NCI-H524 treated with DMSO at 0.1 percent for 48 hours (cell line): ENCODE results near the gene ZBED6.
"Not testable (repeated sequence)": the region's sequence is repeated elsewhere in the genome, so short reads cannot be mapped to it uniquely, and the experiment has no call there.

Source experiments
- DNase-seq: peaks from one replicate; lab custom pipeline; 2025; lab: John Stamatoyannopoulos, UW

The ZBED6 gene

DNA sequence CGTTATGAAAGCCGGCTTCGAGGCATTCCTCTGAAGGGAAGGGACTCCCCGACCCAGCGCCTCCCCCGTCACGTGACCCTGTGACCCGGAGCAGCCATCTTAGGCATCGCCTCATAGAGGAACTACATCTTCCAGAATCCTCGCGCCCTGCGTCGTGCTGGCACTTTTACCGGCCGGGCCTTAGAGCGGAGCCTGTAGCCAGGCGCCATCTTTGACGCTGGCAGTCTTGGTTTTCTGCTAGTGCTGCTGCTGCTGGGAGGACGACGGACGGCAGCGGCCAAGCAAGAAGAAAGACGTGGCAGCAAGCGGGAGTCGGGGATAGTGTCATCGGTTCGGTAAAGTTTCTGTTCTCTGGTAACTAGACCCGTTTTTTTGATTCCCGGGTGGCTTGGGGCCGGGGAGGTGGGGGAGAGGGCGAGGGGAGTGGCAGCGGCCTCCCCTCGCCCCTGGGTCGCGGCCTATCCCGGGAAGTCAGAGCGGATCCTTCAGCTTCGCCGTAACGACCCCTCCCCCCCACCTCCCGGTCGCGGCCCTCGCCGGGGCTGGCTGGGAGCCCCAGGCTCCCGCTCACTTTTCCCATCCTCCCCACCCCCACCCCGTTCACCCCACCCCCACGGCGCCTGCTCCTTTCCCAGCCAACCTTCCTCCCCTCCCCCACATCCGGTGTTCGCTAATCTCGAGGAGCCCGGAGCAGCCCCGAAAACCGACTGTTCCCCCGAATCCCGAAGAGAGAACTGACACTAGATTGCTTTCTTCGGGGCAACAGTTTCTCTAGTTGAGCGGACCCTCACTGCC, at the start of gene ZBED6, which contains the start of gene ZC3H11A:
Gene ZBED6, plus strand, starts transcription at position 183 of the 795 bp plus-strand sequence. CDS start 1,900 bp downstream, outside the sequence.
Gene ZC3H11A, plus strand, starts transcription at position 183 of the 795 bp plus-strand sequence. CDS start 21,448 bp downstream, outside the sequence.
- peak; percentile 81 for DNase-seq

DNA sequence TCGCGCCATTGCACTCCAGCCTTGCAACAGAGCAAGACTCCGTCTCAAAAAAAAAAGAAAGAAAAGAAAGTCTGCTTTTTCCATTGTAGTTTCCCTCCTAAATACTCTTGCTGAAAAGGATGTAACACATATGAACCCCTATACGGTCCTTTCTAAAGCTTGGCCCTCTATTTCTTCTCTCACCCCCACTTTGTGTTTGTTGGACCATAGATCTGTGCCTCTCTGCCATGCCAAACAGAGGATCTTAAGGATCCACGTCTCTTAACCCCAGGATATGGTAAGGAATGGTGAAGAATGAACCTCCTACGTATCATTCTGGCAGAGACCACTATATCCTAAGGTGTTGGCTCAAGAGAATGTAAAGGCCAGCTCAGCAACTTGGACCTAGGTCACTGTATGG, 49.1 kb upstream of the ZBED6 start:
- DNase-seq = no peak

GRCh38 chr1:203751051-203751450, 44.4 kb upstream of the ZBED6 start:
- DNase-seq = no peak

GRCh38 chr1:203751618-203752361, 43.6 kb upstream of the ZBED6 start:
- DNase-seq = not testable (repeated sequence)

DNA sequence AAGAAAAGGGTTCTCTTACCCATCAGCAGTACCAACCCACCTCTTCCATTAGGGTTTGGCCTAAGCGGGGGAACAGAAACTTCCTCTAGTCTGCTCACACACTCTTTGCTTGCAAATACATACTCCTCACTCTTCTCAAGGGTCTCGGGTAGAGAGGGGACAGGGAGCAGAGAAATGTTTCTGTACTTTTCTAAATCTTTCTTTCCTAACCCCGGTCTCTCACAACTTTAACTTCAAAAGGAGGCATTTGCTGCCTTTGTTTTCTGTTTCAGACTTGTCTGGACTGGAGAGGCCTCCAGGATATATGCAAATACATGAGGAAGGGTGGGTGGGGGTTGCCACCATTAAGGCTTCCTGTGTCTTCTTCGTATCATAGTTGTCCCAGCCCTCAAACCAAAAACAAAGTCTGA, 41.0 kb upstream of the ZBED6 start:
- DNase-seq = no peak

DNA sequence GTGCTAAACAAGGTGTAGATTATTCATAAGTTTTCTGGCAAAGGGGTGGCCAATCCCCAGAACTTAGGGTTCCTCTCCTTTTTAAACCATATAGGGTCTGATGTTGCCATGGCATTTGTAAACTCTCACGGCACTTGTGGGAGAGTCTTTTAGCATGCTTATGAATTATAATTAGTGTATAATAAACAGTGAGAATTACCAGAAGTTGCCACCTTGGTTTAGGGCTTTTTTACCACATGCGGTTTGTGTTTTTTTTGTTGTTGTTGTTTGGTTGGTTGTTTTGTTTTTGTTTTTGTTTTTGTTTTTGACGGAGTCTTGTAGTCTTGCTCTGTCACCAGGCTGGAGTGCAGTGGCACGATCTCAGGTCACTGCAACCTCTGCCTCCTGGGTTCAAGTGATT, 39.4 kb upstream of the ZBED6 start:
- DNase-seq = no peak

GRCh38 chr1:203758749-203759148, 36.7 kb upstream of the ZBED6 start:
- DNase-seq = not testable (repeated sequence)

DNA sequence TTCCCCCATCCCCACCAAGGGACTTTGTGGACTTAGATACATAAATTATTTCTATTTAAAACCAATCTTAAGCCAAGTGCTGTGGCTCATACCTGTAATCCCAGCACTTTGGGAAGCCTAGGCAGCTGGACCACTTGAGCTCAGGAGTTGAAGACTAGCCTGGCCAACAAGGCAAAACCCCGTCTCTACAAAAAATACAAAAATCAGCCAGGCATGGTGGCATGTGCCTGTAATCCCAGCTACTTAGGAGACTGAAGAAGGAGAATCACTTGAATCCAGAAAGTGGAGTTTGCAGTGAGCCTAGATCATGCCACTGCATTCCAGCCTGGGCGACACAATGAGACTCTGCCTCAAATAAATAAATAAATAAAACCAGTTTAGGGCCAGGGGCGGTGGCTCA, 34.9 kb upstream of the ZBED6 start:
- DNase-seq = no peak

DNA sequence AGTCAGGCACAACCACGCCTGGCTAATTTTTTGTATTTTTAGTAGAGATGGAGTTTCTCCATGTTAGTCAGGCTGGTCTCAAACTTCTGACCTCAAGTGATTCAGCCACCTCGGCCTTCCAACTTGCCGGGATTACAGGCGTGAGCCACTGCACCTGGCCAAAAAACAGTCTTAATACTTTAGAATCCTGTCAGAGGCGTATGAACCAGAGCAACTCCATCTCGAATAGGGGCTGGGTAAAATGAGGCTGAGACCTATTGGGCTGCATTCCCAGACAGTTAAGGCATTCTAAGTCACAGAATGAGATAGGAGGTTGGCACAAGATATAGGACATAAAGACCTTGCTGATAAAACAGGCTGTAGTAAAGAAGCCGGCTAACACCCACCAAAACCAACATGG, 33.5 kb upstream of the ZBED6 start:
- not testable (repeated sequence) for DNase-seq

- no peak for DNase-seq
Observed at GRCh38 chr1:203763505-203763904, 31.9 kb upstream of the ZBED6 start.

- no peak for DNase-seq
Observed at GRCh38 chr1:203764105-203765028, 31.1 kb upstream of the ZBED6 start.

- DNase-seq = no peak
Observed at GRCh38 chr1:203765029-203765837, 30.2 kb upstream of the ZBED6 start, which contains the start of gene LAX1. LAX1 (plus strand) TSS chr1:203765183; CDS start chr1:203765566, 383 bp downstream.

GRCh38 chr1:203768256-203768655, 27.2 kb upstream of the ZBED6 start:
- no peak for DNase-seq

DNA sequence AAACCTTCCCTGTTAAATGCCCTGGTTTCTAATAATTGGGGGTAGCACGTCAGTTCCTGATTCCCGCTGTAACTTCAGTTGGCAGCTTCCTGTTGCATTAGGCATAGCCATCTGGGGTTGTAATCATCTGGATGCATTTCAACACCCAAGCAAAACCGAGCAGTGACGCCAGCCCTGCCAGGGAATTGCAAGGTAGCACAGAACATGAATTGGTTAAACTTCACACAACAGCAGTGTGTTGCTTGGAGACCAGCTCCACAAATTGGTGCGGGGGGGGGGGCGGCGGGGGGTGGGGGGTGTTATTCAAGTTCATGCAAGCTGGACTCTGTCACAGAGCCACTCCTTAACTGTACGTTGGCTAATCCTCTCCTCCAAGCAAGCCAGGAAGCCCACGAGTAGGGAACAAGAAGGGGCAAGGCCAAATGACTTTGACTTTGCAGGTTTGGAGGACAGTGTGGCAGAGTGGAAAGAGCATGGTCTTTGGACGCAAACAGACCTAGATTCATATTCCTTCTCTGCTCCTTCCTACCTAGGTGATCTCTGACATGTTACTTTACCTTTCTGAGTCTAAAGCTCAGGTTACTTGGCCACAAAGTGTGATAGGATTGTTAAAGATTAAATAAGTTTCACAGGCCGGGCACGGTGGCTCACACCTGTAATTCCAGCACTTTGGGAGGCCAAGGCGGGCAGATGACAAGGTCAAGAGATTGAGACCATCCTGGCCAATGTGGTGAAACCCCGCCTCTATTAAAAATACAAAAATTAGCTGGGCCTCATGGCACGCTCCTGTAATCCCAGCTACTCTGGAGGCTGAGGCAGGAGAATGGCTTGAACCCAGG, 25.7 kb upstream of the ZBED6 start:
- peak; percentile 36 for DNase-seq

GRCh38 chr1:203771901-203772301, 23.5 kb upstream of the ZBED6 start:
- DNase-seq = no peak

DNA sequence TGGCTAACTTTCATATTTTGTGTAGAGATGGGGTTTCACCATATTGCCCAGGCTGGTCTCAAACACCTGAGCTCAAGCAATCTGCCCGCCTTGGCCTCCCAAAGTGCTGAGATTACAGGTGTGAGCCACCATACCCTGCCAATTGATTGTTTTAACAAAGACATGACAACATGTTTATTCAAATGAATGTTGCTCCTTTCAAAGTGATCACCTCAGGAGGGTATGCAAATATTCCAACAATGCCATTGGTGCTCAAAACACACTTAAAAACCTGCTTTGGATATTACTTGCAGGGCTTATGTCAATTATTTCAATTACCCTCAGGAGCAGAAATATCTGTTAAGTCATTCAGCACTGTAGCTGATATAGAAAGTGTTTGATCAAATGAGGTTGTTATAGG, 22.6 kb upstream of the ZBED6 start:
- no peak for DNase-seq

DNA sequence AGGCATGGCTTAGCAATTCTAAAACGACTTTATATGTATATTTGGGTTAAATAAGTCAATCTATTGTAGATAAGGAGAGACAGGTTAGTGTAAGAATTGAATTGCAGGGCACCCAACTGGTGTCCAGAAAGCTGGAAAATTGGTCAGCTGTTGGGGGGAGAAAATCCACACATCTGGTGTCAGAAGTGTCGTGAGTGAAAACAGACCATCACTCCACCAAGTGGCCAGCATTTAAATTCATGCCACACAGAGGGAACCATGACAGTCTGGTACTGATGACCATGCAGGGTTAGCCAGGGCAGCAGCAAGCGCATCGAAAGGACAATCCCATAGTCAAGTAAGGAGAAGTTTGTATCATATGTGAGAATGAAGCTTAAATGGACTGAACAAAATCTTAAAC, 18.8 kb upstream of the ZBED6 start:
- no peak for DNase-seq

GRCh38 chr1:203777596-203777995, 17.8 kb upstream of the ZBED6 start:
- no peak for DNase-seq

- DNase-seq = no peak
Observed at GRCh38 chr1:203778146-203778545, 17.3 kb upstream of the ZBED6 start.

- DNase-seq = no peak
Observed at GRCh38 chr1:203778789-203779188, 16.6 kb upstream of the ZBED6 start.
